ENCODE measurements around the gene SERAC1.

GRCh38 chr6:158070513-158070912 lies 97.5 kb downstream of the SERAC1 start:
- TF ChIP-seq CTCF (IDR thresholded peaks at IDR 0.05) = no peak
- TF ChIP-seq POLR2A (IDR thresholded peaks at IDR 0.05) = no peak
